K562 (cell line): Measurements from ENCODE around the gene IDI2. TPM values are rescaled to one million over a fixed set of nuclear protein-coding genes. Genes with fewer than 3 reads are reported as not detected.

ENCODE experiments used
- E2F8 ChIP-seq: fragments of 450-650 bp; IDR thresholded peaks from 2 replicates; pipeline ENCODE4 v1.7.1; 2018; ENCODE audit warnings: mild to moderate bottlenecking, low read depth; ENCODE audit not compliant: partially characterized antibody
- ELK3 ChIP-seq: fragments of 450-650 bp; formaldehyde crosslinking; IDR thresholded peaks from 2 replicates; pipeline ENCODE4 v1.4.0; 2020; ENCODE audit warnings: mild to moderate bottlenecking
- KLF13 ChIP-seq: fragments of 450-650 bp; IDR thresholded peaks from 2 replicates; pipeline ENCODE4 v1.6.1; 2016; ENCODE audit warnings: missing genetic modification characterization, low read depth, mild to moderate bottlenecking, missing compliant biosample characterization, moderate library complexity, borderline replicate concordance
- MLLT1 ChIP-seq, 2 experiments: fragments of 450-650 bp; IDR thresholded peaks; 2 replicates each; pipeline ENCODE4 v1.6.1; 2016
- MYNN ChIP-seq, 2 experiments: sonication (generic); formaldehyde crosslinking in 1 of 2; IDR thresholded peaks; 2 replicates each; pipeline versions ENCODE4 v1.5.0 to v1.6.1; 2016 to 2020; ENCODE audit warnings: antibody characterized with exemption in 1 of 2, missing genetic modification reagents in 1 of 2
- RUNX1 ChIP-seq: sonication (generic); IDR thresholded peaks from 2 replicates; pipeline ENCODE4 v1.6.1; 2016; ENCODE audit warnings: antibody characterized with exemption, low read depth
- ZNF518B ChIP-seq: fragments of 250-450 bp; sonication (Bioruptor Pico); IDR thresholded peaks from 2 replicates; pipeline ENCODE4 v1.5.0; 2021; ENCODE audit warnings: mild to moderate bottlenecking, moderate library complexity
- ZNF639 ChIP-seq, 2 experiments: fragments of 200-800 bp in 1 of 2; sonication (Bioruptor generic) in 1 of 2; sonication (generic) in 1 of 2; formaldehyde crosslinking in 1 of 2; IDR thresholded peaks in 1 of 2; conservative IDR thresholded peaks in 1 of 2; 2 replicates each; pipeline versions ENCODE4 v1.5.0 to v1.6.1; 2016 to 2020; ENCODE audit warnings: missing compliant biosample characterization in 1 of 2, missing genetic modification characterization in 1 of 2, missing genetic modification reagents in 1 of 2
- polyA plus RNA-seq, 8 experiments: library from polyadenylated mRNA; depleted of rRNA in 4 of 8; stranded (reverse) in 5 of 8; unstranded in 3 of 8; fragments of >200 nt; fragmentation: Nextera tagmentation in 2 of 8; fragmentation: Illumina TruSeq in 1 of 8; extraction: Ambion mirVana in 2 of 8; extraction: Trizol in 1 of 8; gene quantifications; 2 replicates each; pipeline versions ENCODE4 v1.2.1 to v1.2.3, GENCODE V29; 2011 to 2014; ENCODE audit warnings: inconsistent platforms in 1 of 8, missing spikeins in 1 of 8
- total RNA-seq, 7 experiments: library from RNA; depleted of rRNA in 6 of 7; stranded (reverse); fragments of >200 nt in 6 of 7; fragmentation: Illumina TruSeq in 2 of 7; extraction: Trizol in 2 of 7; gene quantifications; 2 replicates each; pipeline versions ENCODE4 v1.2.1 to v1.2.3, GENCODE V29; 2011 to 2021; ENCODE audit warnings: low replicate concordance in 1 of 7

IDI2 gene
- total and polyA plus RNA-seq, 9 of the 15 experiments (the other 6 are each of a cell fraction or from before 2014, with no cell fraction given), result not detected

- TF ChIP-seq E2F8 (no peak), RUNX1 (no peak), KLF13 (tag) (no peak), ZNF639 (CRISPR knock-in tag; conservative IDR thresholded peaks at IDR 0.05 in 1 of 2, IDR thresholded peaks at IDR 0.05 in 1 of 2) (no peak), ELK3 (CRISPR knock-in tag) (no peak), ZNF518B (CRISPR knock-in tag) (no peak), MYNN (IDR thresholded peaks at IDR 0.05) (no peak), MYNN (CRISPR knock-in tag; IDR thresholded peaks at IDR 0.05) (no peak), MLLT1 (IDR thresholded peaks at IDR 0.05) (no peak)
Observed at GRCh38 chr10:1029838-1030237, 4.2 kb upstream of the IDI2 start (continued).
